ENCODE results near the gene CFHR4. TPM values are rescaled to one million over a fixed set of nuclear protein-coding genes. Genes with fewer than 3 reads are reported as not detected.

The CFHR4 gene
- total RNA-seq, 2 experiments from 2014 or later: not detected

DNA sequence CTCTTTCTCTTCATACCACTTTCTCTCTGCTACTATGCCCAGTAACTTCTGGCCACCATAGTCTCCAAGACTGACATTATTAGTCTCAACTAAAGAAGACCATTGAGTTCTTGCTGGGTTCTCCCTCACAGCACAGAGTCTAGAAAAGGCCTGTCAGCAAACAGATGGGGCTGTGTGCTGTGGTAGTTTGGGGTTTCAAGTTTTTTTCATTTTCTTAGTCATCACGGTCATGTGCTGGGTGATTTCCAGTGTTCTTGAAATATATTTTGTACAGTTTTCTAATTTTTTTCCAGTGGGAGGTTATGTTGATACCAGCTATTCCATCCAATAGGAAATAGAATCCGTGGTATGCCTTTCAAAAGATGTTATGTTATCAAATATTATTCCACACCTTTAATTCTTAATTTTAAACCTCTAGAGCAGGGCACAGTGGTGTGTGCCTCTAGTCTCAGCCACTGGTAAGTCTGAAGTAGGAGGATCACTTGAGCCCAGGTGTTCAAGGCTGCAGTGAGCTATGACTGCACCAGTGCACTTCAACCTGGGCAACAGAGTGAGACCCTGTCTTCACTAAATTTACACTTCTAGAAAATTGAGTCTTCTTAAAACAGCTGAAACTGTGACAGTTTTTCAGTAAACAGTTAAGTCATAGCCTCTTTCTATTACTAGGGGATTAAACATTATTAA lies 64.0 kb downstream of the CFHR4 start:
- no peaks in the 10 kb centered on the region for H3K36me3 Mint-ChIP-seq (ENCODE audit: low read depth)
- H3K4me1 Mint-ChIP-seq (ENCODE audit: low read depth): no peaks in the 10 kb centered on the region
- TF ChIP-seq, protein P1, sequence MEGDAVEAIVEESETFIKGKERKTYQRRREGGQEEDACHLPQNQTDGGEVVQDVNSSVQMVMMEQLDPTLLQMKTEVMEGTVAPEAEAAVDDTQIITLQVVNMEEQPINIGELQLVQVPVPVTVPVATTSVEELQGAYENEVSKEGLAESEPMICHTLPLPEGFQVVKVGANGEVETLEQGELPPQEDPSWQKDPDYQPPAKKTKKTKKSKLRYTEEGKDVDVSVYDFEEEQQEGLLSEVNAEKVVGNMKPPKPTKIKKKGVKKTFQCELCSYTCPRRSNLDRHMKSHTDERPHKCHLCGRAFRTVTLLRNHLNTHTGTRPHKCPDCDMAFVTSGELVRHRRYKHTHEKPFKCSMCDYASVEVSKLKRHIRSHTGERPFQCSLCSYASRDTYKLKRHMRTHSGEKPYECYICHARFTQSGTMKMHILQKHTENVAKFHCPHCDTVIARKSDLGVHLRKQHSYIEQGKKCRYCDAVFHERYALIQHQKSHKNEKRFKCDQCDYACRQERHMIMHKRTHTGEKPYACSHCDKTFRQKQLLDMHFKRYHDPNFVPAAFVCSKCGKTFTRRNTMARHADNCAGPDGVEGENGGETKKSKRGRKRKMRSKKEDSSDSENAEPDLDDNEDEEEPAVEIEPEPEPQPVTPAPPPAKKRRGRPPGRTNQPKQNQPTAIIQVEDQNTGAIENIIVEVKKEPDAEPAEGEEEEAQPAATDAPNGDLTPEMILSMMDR (IDR thresholded peaks at IDR 0.05): no peak
- intact Hi-C loops (cut with micrococcal nuclease): no loop called here
- H3K4me3 Mint-ChIP-seq: no peak overlapping the region
- CTCF ChIA-PET: no interaction called here
- POLR2A ChIA-PET: no interaction called here
- no peak overlapping the region for H3K27ac Mint-ChIP-seq
- H3K9me3 Mint-ChIP-seq: peaks cover 2% of the 10 kb centered on the region
- no peaks in the 10 kb centered on the region for H3K27me3 Mint-ChIP-seq
- DNase-seq (no peak), ATAC-seq (no peak)

DNA sequence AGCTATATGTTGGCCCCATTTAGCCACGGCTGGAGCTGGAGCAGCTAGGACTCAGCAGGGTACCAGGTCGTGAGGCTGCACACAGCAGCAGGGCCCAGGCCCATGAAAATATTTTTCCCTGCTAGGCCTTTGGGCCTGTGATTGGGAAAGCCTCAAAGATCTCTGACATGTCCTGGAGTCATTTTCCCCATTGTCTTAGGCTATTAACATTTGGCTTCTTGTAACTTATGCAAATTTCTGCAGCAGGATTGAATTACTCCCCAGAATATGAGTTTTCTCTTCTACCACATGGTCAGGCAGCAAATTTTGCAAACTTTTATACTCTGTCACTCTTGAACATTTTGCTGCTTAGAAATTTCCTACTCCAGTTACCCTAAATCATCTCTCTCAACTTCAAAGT lies 66.9 kb downstream of the CFHR4 start:
- intact Hi-C loops (cut with micrococcal nuclease): no loop called here
- no peak overlapping the region for H3K27ac Mint-ChIP-seq
- CTCF ChIA-PET: no interaction called here
- H3K36me3 Mint-ChIP-seq (ENCODE audit: low read depth): no peaks in the 10 kb centered on the region
- H3K9me3 Mint-ChIP-seq: peaks cover 2% of the 10 kb centered on the region
- TF ChIP-seq, protein P1 (IDR thresholded peaks at IDR 0.05): no peak
- no peaks in the 10 kb centered on the region for H3K4me1 Mint-ChIP-seq (ENCODE audit: low read depth)
- no peak for DNase-seq
- no peak for ATAC-seq
- POLR2A ChIA-PET: no interaction called here
- no peak overlapping the region for H3K4me3 Mint-ChIP-seq
- H3K27me3 Mint-ChIP-seq: no peaks in the 10 kb centered on the region

DNA sequence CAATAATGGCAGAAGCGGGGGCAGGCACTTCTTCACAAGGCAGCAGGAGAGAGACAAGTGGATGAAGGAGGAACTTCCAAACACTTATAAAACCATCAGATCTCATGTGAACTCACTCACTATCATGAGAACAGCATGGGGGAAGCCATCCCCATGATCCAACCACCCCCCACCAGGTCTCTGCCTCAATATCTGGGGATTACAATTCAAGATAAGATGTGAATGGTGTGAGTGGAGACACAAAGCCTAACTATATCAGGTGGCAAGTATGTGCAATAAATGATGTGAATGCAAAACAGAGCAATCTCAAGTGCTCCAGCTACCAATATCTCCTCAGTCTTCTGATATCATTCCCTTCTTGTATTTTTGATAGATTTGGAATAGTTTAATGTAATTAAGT lies 68.1 kb downstream of the CFHR4 start:
- DNase-seq (no peak), ATAC-seq (no peak)
- no peak overlapping the region for H3K4me3 Mint-ChIP-seq
- no peaks in the 10 kb centered on the region for H3K36me3 Mint-ChIP-seq (ENCODE audit: low read depth)
- H3K9me3 Mint-ChIP-seq: peaks cover 2% of the 10 kb centered on the region
- H3K27me3 Mint-ChIP-seq: no peaks in the 10 kb centered on the region
- ChIA-PET CTCF (no interaction called here), POLR2A (no interaction called here)
- H3K27ac Mint-ChIP-seq: no peak overlapping the region
- TF ChIP-seq, protein P1 (IDR thresholded peaks at IDR 0.05): no peak
- H3K4me1 Mint-ChIP-seq (ENCODE audit: low read depth): no peaks in the 10 kb centered on the region
- intact Hi-C loops (cut with micrococcal nuclease): no loop called here

DNA sequence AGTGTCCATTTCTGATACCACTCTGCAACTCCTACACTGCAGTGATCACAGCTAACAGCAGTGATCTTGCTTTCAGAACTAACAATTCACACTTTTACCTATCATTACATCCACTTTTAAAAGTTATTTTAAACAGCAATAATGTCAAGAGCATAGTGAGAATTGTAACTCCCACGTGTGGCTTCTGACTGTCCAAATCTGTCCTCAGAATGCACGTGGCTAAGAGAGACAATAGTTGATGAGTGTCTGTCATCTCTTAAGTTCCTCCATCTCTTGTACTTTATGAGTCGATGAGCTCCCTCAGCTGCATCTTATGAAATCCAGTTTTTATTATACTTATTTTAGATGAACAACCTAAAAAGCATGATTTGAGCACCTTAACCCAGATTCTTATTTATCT lies 73.0 kb downstream of the CFHR4 start:
- Mint-ChIP-seq H3K36me3 (ENCODE audit: low read depth) (no peaks in the 10 kb centered on the region), H3K4me3 (no peak overlapping the region), H3K4me1 (ENCODE audit: low read depth) (no peaks in the 10 kb centered on the region), H3K27me3 (no peaks in the 10 kb centered on the region), H3K9me3 (peaks cover 2% of the 10 kb centered on the region), H3K27ac (no peak overlapping the region)
- TF ChIP-seq, protein P1 (IDR thresholded peaks at IDR 0.05): no peak
- DNase-seq: no peak
- intact Hi-C loops (cut with micrococcal nuclease): no loop called here
- ChIA-PET POLR2A (no interaction called here), CTCF (no interaction called here)
- ATAC-seq: no peak

Other genes with a start within 250 kb of the CFHR4 start
- under 1 TPM; 0.38 to 0.68 TPM for gene CFH, start 236.0 kb upstream of the CFHR4 start, total RNA-seq
- gene CFHR3, start 113.2 kb upstream of the CFHR4 start, total RNA-seq: not detected
- gene CFHR1, start 68.3 kb upstream of the CFHR4 start, total RNA-seq: not detected
- gene CFHR2, start 55.7 kb downstream of the CFHR4 start, total RNA-seq: not detected
- gene CFHR5, start 89.5 kb downstream of the CFHR4 start, total RNA-seq: not detected
- gene F13B, start 179.2 kb downstream of the CFHR4 start, total RNA-seq: not detected